ENCODE data around the gene RTN1.

DNA sequence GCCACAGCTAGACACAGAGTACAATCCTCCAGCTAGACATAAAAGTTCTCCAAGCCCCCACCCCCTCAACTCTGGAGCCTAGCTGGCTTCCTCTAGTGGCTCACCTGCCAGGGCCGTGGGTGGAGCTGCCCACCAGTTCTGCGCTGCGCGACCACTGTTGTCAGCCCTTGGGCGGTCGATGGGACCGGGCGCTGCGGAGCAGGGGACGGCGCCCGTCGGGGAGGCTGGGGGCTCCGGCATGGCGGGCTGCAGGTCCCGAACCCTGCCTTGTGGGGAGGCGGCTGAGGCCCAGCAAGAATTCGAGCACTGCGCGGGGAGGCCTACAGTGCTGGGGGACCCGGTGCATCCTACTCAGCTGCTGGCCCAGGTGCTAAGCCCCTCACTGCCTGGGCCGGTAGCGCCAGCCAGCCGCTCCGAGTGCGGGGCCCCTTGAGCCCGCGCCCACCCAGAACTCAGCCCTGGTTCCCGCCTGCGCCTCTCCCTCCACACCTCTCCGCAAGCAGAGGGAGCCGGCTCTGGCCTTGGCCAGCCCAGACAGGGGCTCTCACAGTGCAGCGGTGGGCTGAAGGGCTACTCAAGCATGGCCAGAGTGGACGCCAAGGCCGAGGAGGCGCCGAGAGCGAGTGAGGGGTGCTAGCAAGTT, 51.0 kb downstream of the RTN1 start:
- TF ChIP-seq POLR2A (IDR thresholded peaks at IDR 0.05) (no peak), CTCF (IDR thresholded peaks at IDR 0.05) (no peak)
